Hepatocyte (in vitro differentiated cells): Measurements from ENCODE around the gene VEGFB. TPM values are rescaled to one million over a fixed set of nuclear protein-coding genes. Genes with fewer than 3 reads are reported as not detected.
A peak's percentile ranks its signal among the peaks of the same experiment; 100 is the strongest.

ENCODE experiments used
- DNase-seq: peaks from one replicate; pipeline ENCODE4 v3.0.0-alpha.2; 2016; ENCODE audit warnings: low spot score
- H2AFZ ChIP-seq: fragments of 200-600 bp; sonication (generic); 2 replicates; pipeline ENCODE4 v1.6.0; 2016; ENCODE audit warnings: antibody characterized with exemption, mild to moderate bottlenecking
- H3K27ac ChIP-seq: fragments of 200-600 bp; sonication (generic); 2 replicates; pipeline ENCODE4 v1.5.1; 2016; ENCODE audit warnings: mild to moderate bottlenecking
- H3K27me3 ChIP-seq: fragments of 200-600 bp; sonication (generic); 2 replicates; pipeline ENCODE4 v1.6.1; 2016
- H3K36me3 ChIP-seq: fragments of 200-600 bp; sonication (generic); replicated peaks from 2 replicates; pipeline ENCODE4 v1.5.1; 2016; ENCODE audit warnings: low read depth; ENCODE audit not compliant: insufficient read depth
- H3K4me1 ChIP-seq: fragments of 200-600 bp; sonication (generic); 2 replicates; pipeline ENCODE4 v1.5.1; 2016; ENCODE audit warnings: mild to moderate bottlenecking, moderate library complexity; ENCODE audit not compliant: insufficient read depth
- H3K4me2 ChIP-seq: fragments of 200-600 bp; sonication (generic); 2 replicates; pipeline ENCODE4 v1.6.0; 2016
- H3K4me3 ChIP-seq: fragments of 200-600 bp; sonication (generic); 2 replicates; pipeline ENCODE4 v1.5.1; 2016; ENCODE audit warnings: mild to moderate bottlenecking
- H3K79me2 ChIP-seq: fragments of 200-600 bp; sonication (generic); 2 replicates; pipeline ENCODE4 v1.6.0; 2017; ENCODE audit warnings: mild to moderate bottlenecking
- H3K9me2 ChIP-seq: fragments of 200-600 bp; sonication (generic); replicated peaks from 2 replicates; pipeline ENCODE4 v1.6.0; 2017; ENCODE audit warnings: mild to moderate bottlenecking; ENCODE audit not compliant: insufficient read depth
- H3K9me3 ChIP-seq: fragments of 200-600 bp; sonication (generic); 2 replicates; pipeline ENCODE4 v1.5.1; 2016; ENCODE audit warnings: low read depth, mild to moderate bottlenecking
- H4K20me1 ChIP-seq: fragments of 200-600 bp; sonication (generic); 2 replicates; pipeline ENCODE4 v1.6.0; 2016; ENCODE audit warnings: mild to moderate bottlenecking; ENCODE audit not compliant: insufficient read depth, poor library complexity, severe bottlenecking
- CTCF ChIP-seq: fragments of 200-600 bp; sonication (generic); IDR thresholded peaks from 2 replicates; pipeline ENCODE4 v1.5.1; 2016; ENCODE audit warnings: antibody characterized with exemption, mild to moderate bottlenecking; ENCODE audit not compliant: poor library complexity
- EZH2 ChIP-seq: fragments of 200-600 bp; sonication (generic); IDR thresholded peaks from 2 replicates; pipeline ENCODE4 v1.6.1; 2016; ENCODE audit warnings: antibody characterized with exemption, mild to moderate bottlenecking, borderline replicate concordance
- EZH2phosphoT487 ChIP-seq: fragments of 200-600 bp; sonication (generic); IDR thresholded peaks from one replicate; pipeline ENCODE4 v1.6.1; 2018; ENCODE audit warnings: antibody characterized with exemption, mild to moderate bottlenecking, low read depth, moderate library complexity; ENCODE audit not compliant: unreplicated experiment, severe bottlenecking
- WGBS: methylation state at CpG from one replicate; pipeline ENCODE4 v1.1.6; 2016; ENCODE audit warnings: low lambda C conversion rate; ENCODE audit errors: missing lambda C conversion rate; 5-methylcytosine and 5-hydroxymethylcytosine counted together
- polyA plus RNA-seq: library from polyadenylated mRNA; unstranded; fragments of >200 nt; fragmentation: Nextera tagmentation; extraction: Ambion mirVana; gene quantifications from 2 replicates; pipeline ENCODE4 v1.2.1, GENCODE V29; 2016
- total RNA-seq: library from RNA; depleted of rRNA; stranded (reverse); fragments of >200 nt; gene quantifications from 2 replicates; pipeline ENCODE4 v1.2.3, GENCODE V29; 2014

Gene VEGFB
- total and polyA plus RNA-seq, 2 experiments from 2014 or later: 29.1 to 116 TPM

- peaks cover 21% of the 10 kb centered on the region for H3K4me1 ChIP-seq
- TF ChIP-seq CTCF (peak; percentile 34), EZH2phosphoT487 (no peak)
- peak overlapping the region; percentile 99 for H3K4me2 ChIP-seq
- H3K79me2 ChIP-seq: peaks cover 16% of the 10 kb centered on the region
- 10% methylated on average over 17 of the region's 23 CpGs for WGBS
- H2AFZ ChIP-seq: peak overlapping the region; percentile 74
- H3K27me3 ChIP-seq: no peaks in the 10 kb centered on the region
- DNase-seq: peak; percentile 75
- no peaks in the 10 kb centered on the region for H3K36me3 ChIP-seq
- peak overlapping the region; percentile 69 for H3K27ac ChIP-seq
- peaks cover 5% of the 10 kb centered on the region for H4K20me1 ChIP-seq
- H3K9me2 ChIP-seq: no peaks in the 10 kb centered on the region
- H3K9me3 ChIP-seq: no peaks in the 10 kb centered on the region
- H3K4me3 ChIP-seq: peak overlapping the region; percentile 82
Measured at GRCh38 chr11:64252003-64252872, 17.9 kb downstream of the VEGFB start.

- no peak for TF ChIP-seq CTCF
- TF ChIP-seq EZH2phosphoT487: no peak
- no peak for TF ChIP-seq EZH2
- H3K4me3 ChIP-seq: no peak overlapping the region
- H3K27ac ChIP-seq: no peak overlapping the region
Measured at GRCh38 chr11:64253043-64253442, 18.7 kb downstream of the VEGFB start.

GRCh38 chr11:64253481-64253880, 19.1 kb downstream of the VEGFB start:
- no peaks in the 10 kb centered on the region for H3K9me2 ChIP-seq
- H3K27me3 ChIP-seq: no peaks in the 10 kb centered on the region
- WGBS: 85% methylated on average over 5 of the region's 5 CpGs
- TF ChIP-seq EZH2phosphoT487: no peak
- TF ChIP-seq CTCF: no peak
- TF ChIP-seq EZH2: no peak
- no peaks in the 10 kb centered on the region for H3K36me3 ChIP-seq
- no peak overlapping the region for H3K27ac ChIP-seq
- no peak overlapping the region for H2AFZ ChIP-seq
- H3K9me3 ChIP-seq: no peaks in the 10 kb centered on the region
- H4K20me1 ChIP-seq: peaks cover 5% of the 10 kb centered on the region
- H3K4me2 ChIP-seq: peak overlapping the region; percentile 99
- no peak overlapping the region for H3K4me3 ChIP-seq
- peaks cover 14% of the 10 kb centered on the region for H3K4me1 ChIP-seq
- H3K79me2 ChIP-seq: peaks cover 16% of the 10 kb centered on the region
- DNase-seq: no peak

More at GRCh38 chr11:64253043-64253442, 18.7 kb downstream of the VEGFB start:
- Histone ChIP-seq H3K9me3 (no peaks in the 10 kb centered on the region), H3K36me3 (no peaks in the 10 kb centered on the region), H3K4me2 (peak overlapping the region; percentile 99), H3K79me2 (peaks cover 16% of the 10 kb centered on the region), H2AFZ (no peak overlapping the region), H4K20me1 (peaks cover 5% of the 10 kb centered on the region), H3K27me3 (no peaks in the 10 kb centered on the region), H3K4me1 (peaks cover 16% of the 10 kb centered on the region), H3K9me2 (no peaks in the 10 kb centered on the region)
- 80% methylated on average over 8 of the region's 8 CpGs for WGBS
- no peak for DNase-seq
